Trophoblast cell (in vitro differentiated cells and primary cell): ENCODE measurements around the gene ADTRP.

Experiments
- DNase-seq, 2 donors: peaks; one replicate each; pipeline ENCODE4 v3.0.0-alpha.2; 2016
- H2AFZ ChIP-seq: 2 replicates; pipeline ENCODE4 v1.6.1; 2013; ENCODE audit warnings: low read length, moderate library complexity, mild to moderate bottlenecking; ENCODE audit not compliant: insufficient read depth, poor library complexity
- H2AK5ac ChIP-seq: 2 replicates; pipeline ENCODE4 v1.6.1; 2013; ENCODE audit warnings: mild to moderate bottlenecking, low read length
- H2BK120ac ChIP-seq: 2 replicates; pipeline ENCODE4 v1.6.1; 2013; ENCODE audit warnings: low read length, mild to moderate bottlenecking, moderate library complexity; ENCODE audit not compliant: insufficient read depth, poor library complexity
- H2BK12ac ChIP-seq: 2 replicates; pipeline ENCODE4 v1.6.1; 2013; ENCODE audit warnings: mild to moderate bottlenecking, low read length, moderate library complexity
- H2BK5ac ChIP-seq: 2 replicates; pipeline ENCODE4 v1.6.1; 2013; ENCODE audit warnings: low read length, low read depth, moderate library complexity, mild to moderate bottlenecking; ENCODE audit not compliant: poor library complexity
- H3K14ac ChIP-seq: 2 replicates; pipeline ENCODE4 v1.6.1; 2013; ENCODE audit warnings: mild to moderate bottlenecking, low read length
- H3K18ac ChIP-seq: 2 replicates; pipeline ENCODE4 v1.6.1; 2013; ENCODE audit warnings: mild to moderate bottlenecking, low read length
- H3K23ac ChIP-seq: 2 replicates; pipeline ENCODE4 v1.6.1; 2013; ENCODE audit warnings: low read length
- H3K27ac ChIP-seq: 2 replicates; pipeline ENCODE4 v1.5.1; 2013; ENCODE audit warnings: low read depth, mild to moderate bottlenecking, inconsistent platforms, low read length, moderate library complexity
- H3K27me3 ChIP-seq: 2 replicates; pipeline ENCODE4 v1.6.1; 2013; ENCODE audit warnings: inconsistent platforms, mild to moderate bottlenecking, low read length, moderate library complexity; ENCODE audit not compliant: insufficient read depth
- H3K36me3 ChIP-seq, 2 experiments: 1 replicate in 1 of 2; 2 replicates in 1 of 2; pipeline ENCODE4 v1.6.1; 2013; ENCODE audit warnings: low read length in 2 of 2, mild to moderate bottlenecking in 2 of 2, moderate library complexity in 1 of 2; ENCODE audit not compliant: insufficient read depth in 2 of 2, control insufficient read depth in 1 of 2
- H3K4ac ChIP-seq: 2 replicates; pipeline ENCODE4 v1.6.1; 2013; ENCODE audit warnings: low read depth, mild to moderate bottlenecking, low read length, moderate library complexity
- H3K4me1 ChIP-seq, 2 experiments: 1 replicate in 1 of 2; 2 replicates in 1 of 2; pipeline ENCODE4 v1.6.1; 2013; ENCODE audit warnings: low read length in 2 of 2, mild to moderate bottlenecking in 2 of 2, moderate library complexity in 1 of 2; ENCODE audit not compliant: insufficient read depth in 2 of 2, control insufficient read depth in 1 of 2
- H3K4me2 ChIP-seq: 2 replicates; pipeline ENCODE4 v1.6.1; 2013; ENCODE audit warnings: inconsistent platforms, mild to moderate bottlenecking, low read length, moderate library complexity
- H3K4me3 ChIP-seq: 2 replicates; pipeline ENCODE4 v1.5.1; 2013; ENCODE audit warnings: mild to moderate bottlenecking, low read depth, low read length, inconsistent platforms
- H3K79me1 ChIP-seq: one replicate; pipeline ENCODE4 v1.6.1; 2013; ENCODE audit warnings: low read length
- H3K79me2 ChIP-seq: 2 replicates; pipeline ENCODE4 v1.6.1; 2013; ENCODE audit warnings: low read length, mild to moderate bottlenecking; ENCODE audit not compliant: control insufficient read depth, insufficient read depth, poor library complexity
- H3K9ac ChIP-seq: 2 replicates; pipeline ENCODE4 v1.6.1; 2013; ENCODE audit warnings: mild to moderate bottlenecking, low read length
- H3K9me3 ChIP-seq: 2 replicates; pipeline ENCODE4 v1.6.1; 2013; ENCODE audit warnings: low read depth, mild to moderate bottlenecking, control low read depth, inconsistent platforms, low read length; ENCODE audit not compliant: insufficient read depth
- H4K12ac ChIP-seq: 2 replicates; pipeline ENCODE4 v1.6.1; 2013; ENCODE audit warnings: low read depth, mild to moderate bottlenecking, low read length, moderate library complexity
- H4K8ac ChIP-seq: 2 replicates; pipeline ENCODE4 v1.6.1; 2013; ENCODE audit warnings: low read depth, mild to moderate bottlenecking, low read length, moderate library complexity
- H4K91ac ChIP-seq: one replicate; pipeline ENCODE4 v1.6.1; 2013; ENCODE audit warnings: low read depth, mild to moderate bottlenecking, low read length, moderate library complexity
- WGBS: extraction: QIAGEN DNeasy Blood & Tissue Kit; methylation state at CpG from one replicate; pipeline ENCODE4 v1.1.7; 2013; ENCODE audit warnings: missing lambda C conversion rate; ENCODE audit not compliant: insufficient read length, insufficient coverage; ENCODE audit errors: extremely low coverage; 5-methylcytosine and 5-hydroxymethylcytosine counted together

Gene ADTRP

DNA sequence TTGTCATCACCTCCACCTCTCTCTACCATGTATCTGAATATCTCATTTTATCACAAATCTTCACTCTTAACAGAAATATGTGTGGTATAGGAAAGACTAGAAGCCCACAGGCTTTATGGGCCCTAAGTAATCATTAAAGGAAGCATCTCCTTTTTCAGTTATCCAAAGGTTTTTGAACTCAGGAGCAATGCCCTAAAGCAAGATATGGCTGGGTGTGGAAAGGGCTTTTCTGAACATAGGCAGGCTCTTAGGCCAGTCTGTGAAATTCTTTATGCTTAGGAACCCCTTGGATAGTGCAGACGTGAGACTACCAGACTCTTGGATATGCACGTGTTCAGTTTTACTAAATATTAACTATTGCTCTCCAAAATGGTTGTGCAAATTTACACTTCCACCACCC lies 99.5 kb downstream of the ADTRP start:
- H4K12ac ChIP-seq: no peak overlapping the region
- H3K4ac ChIP-seq: no peak overlapping the region
- H3K4me3 ChIP-seq: no peak overlapping the region
- H3K18ac ChIP-seq: no peak overlapping the region
- no peak overlapping the region for H2AFZ ChIP-seq
- H3K27ac ChIP-seq: no peak overlapping the region
- WGBS: no CpG with 5 or more reads among the region's 2 CpGs
- H4K91ac ChIP-seq: no peak overlapping the region
- no peak overlapping the region for H2BK12ac ChIP-seq
- peak; percentile 18 to 72 for DNase-seq
- H3K14ac ChIP-seq: no peak overlapping the region
- no peak overlapping the region for H3K9ac ChIP-seq
- H3K4me1 ChIP-seq: no peaks in the 10 kb centered on the region
- H3K79me1 ChIP-seq: no peaks in the 10 kb centered on the region
- H3K4me2 ChIP-seq: no peak overlapping the region
- no peak overlapping the region for H2BK120ac ChIP-seq
- peaks cover 0 to 3% of the 10 kb centered on the region in 2 experiments for H3K36me3 ChIP-seq
- H2AK5ac ChIP-seq: no peak overlapping the region
- no peak overlapping the region for H4K8ac ChIP-seq
- H3K79me2 ChIP-seq: no peaks in the 10 kb centered on the region
- peaks cover 4% of the 10 kb centered on the region for H3K9me3 ChIP-seq
- H2BK5ac ChIP-seq: no peak overlapping the region
- no peak overlapping the region for H3K23ac ChIP-seq
- no peaks in the 10 kb centered on the region for H3K27me3 ChIP-seq

DNA sequence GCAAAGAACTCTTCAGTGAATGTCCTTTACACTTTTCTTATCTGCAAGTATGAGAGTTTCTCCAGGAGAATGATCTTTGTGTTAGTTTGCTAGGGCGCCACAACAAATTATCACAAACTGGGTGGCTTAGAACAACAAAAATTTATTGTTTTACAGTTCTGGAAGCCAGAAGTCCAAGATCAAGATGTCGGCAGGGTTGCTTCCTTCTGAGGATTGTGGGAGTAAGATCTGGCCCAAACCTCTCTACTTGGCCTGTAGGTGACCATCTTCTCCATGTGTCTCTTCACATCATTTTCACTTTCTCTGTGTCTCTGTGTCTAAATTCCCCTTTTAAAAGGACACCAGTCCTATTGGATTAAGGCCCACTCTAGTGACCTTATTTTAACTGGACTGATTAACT lies 103.0 kb downstream of the ADTRP start:
- H2AFZ ChIP-seq: no peak overlapping the region
- H4K8ac ChIP-seq: no peak overlapping the region
- no peaks in the 10 kb centered on the region for H3K9me3 ChIP-seq
- no peak overlapping the region for H2BK120ac ChIP-seq
- no peak overlapping the region for H3K14ac ChIP-seq
- H2BK5ac ChIP-seq: no peak overlapping the region
- H3K4me3 ChIP-seq: no peak overlapping the region
- H3K4ac ChIP-seq: no peak overlapping the region
- H2BK12ac ChIP-seq: no peak overlapping the region
- H3K79me2 ChIP-seq: no peaks in the 10 kb centered on the region
- no peak for DNase-seq
- WGBS: no CpG with 5 or more reads among the region's 2 CpGs
- H3K36me3 ChIP-seq: peaks cover 0 to under 1% of the 10 kb centered on the region in 2 experiments
- H2AK5ac ChIP-seq: no peak overlapping the region
- no peak overlapping the region for H4K12ac ChIP-seq
- no peak overlapping the region for H3K18ac ChIP-seq
- no peaks in the 10 kb centered on the region for H3K27me3 ChIP-seq
- no peak overlapping the region for H4K91ac ChIP-seq
- H3K4me1 ChIP-seq: no peaks in the 10 kb centered on the region
- H3K23ac ChIP-seq: no peak overlapping the region
- H3K79me1 ChIP-seq: no peaks in the 10 kb centered on the region
- H3K27ac ChIP-seq: no peak overlapping the region
- no peak overlapping the region for H3K4me2 ChIP-seq
- no peak overlapping the region for H3K9ac ChIP-seq

DNA sequence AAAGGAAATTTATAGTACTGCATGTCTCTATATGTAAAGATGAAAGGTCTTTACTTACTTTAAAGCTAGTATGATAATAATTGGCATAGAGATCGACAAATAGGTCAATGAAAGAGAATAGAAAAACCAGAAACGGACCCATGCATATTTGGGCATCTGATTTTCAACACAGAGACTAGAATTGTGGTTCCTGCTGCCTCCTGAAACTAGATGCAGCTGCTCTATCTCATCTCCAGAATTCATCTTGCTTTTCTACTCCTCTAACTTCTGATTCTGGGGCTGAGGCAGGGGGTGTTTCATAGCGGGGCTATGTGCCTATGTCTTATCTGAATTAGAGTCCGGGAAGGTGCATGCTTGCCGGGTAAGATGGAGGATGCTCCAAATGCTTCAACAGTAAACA lies 105.9 kb downstream of the ADTRP start:
- no peak overlapping the region for H4K8ac ChIP-seq
- no peak overlapping the region for H3K4me2 ChIP-seq
- H4K91ac ChIP-seq: no peak overlapping the region
- no peak overlapping the region for H3K14ac ChIP-seq
- H3K9ac ChIP-seq: no peak overlapping the region
- no peak overlapping the region for H2BK12ac ChIP-seq
- no peak overlapping the region for H2BK120ac ChIP-seq
- no peak overlapping the region for H2BK5ac ChIP-seq
- H3K4me3 ChIP-seq: no peak overlapping the region
- no CpG with 5 or more reads among the region's 5 CpGs for WGBS
- peaks cover 3% of the 10 kb centered on the region for H3K9me3 ChIP-seq
- H3K79me1 ChIP-seq: no peaks in the 10 kb centered on the region
- H3K4ac ChIP-seq: no peak overlapping the region
- H4K12ac ChIP-seq: no peak overlapping the region
- no peak for DNase-seq
- H3K36me3 ChIP-seq: peaks cover 0 to 2% of the 10 kb centered on the region in 2 experiments
- H3K4me1 ChIP-seq: no peaks in the 10 kb centered on the region
- no peak overlapping the region for H3K18ac ChIP-seq
- H2AFZ ChIP-seq: no peak overlapping the region
- H3K79me2 ChIP-seq: no peaks in the 10 kb centered on the region
- H3K23ac ChIP-seq: no peak overlapping the region
- no peak overlapping the region for H3K27ac ChIP-seq
- H3K27me3 ChIP-seq: no peaks in the 10 kb centered on the region
- no peak overlapping the region for H2AK5ac ChIP-seq

DNA sequence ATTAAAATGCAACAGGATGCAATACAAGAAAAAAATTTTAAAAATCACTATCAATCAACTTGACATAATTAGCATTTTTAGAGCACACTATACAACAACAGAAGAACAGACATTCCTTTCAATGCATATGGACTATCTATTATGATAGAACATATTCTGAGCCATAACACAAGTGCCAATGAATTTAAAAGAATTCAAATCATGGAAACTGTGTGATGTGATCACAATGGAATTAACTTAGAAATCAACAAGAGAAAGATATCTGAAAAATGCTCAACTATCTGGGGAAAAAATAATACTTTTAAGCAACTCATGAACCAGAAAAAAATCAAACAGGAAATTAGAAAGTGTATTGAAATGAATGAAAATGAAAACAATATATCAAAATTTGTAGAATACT lies 106.3 kb downstream of the ADTRP start:
- H2AK5ac ChIP-seq: no peak overlapping the region
- H3K23ac ChIP-seq: no peak overlapping the region
- H2BK12ac ChIP-seq: no peak overlapping the region
- no peak overlapping the region for H3K27ac ChIP-seq
- H3K4ac ChIP-seq: no peak overlapping the region
- no peaks in the 10 kb centered on the region for H3K4me1 ChIP-seq
- H3K14ac ChIP-seq: no peak overlapping the region
- no peak overlapping the region for H2AFZ ChIP-seq
- no peak overlapping the region for H4K91ac ChIP-seq
- no peak overlapping the region for H3K4me3 ChIP-seq
- peaks cover 0 to 2% of the 10 kb centered on the region in 2 experiments for H3K36me3 ChIP-seq
- H3K4me2 ChIP-seq: no peak overlapping the region
- DNase-seq: peak in 1 of 2 donors; percentile 62
- no peak overlapping the region for H4K12ac ChIP-seq
- no peaks in the 10 kb centered on the region for H3K79me2 ChIP-seq
- H3K18ac ChIP-seq: no peak overlapping the region
- peaks cover 3% of the 10 kb centered on the region for H3K9me3 ChIP-seq
- no peak overlapping the region for H4K8ac ChIP-seq
- no peak overlapping the region for H2BK120ac ChIP-seq
- H3K9ac ChIP-seq: no peak overlapping the region
- no peaks in the 10 kb centered on the region for H3K27me3 ChIP-seq
- no peaks in the 10 kb centered on the region for H3K79me1 ChIP-seq
- H2BK5ac ChIP-seq: no peak overlapping the region
